GM21526 (cell line): ENCODE data around the gene MRPS14.

Experiments
- ATAC-seq: cut with Tn5 transposase; IDR thresholded peaks from one replicate; pipeline ENCODE4 v1.9.1; 2021; ENCODE audit warnings: moderate library complexity; ENCODE audit not compliant: unreplicated experiment, low FRiP score

The MRPS14 gene

DNA sequence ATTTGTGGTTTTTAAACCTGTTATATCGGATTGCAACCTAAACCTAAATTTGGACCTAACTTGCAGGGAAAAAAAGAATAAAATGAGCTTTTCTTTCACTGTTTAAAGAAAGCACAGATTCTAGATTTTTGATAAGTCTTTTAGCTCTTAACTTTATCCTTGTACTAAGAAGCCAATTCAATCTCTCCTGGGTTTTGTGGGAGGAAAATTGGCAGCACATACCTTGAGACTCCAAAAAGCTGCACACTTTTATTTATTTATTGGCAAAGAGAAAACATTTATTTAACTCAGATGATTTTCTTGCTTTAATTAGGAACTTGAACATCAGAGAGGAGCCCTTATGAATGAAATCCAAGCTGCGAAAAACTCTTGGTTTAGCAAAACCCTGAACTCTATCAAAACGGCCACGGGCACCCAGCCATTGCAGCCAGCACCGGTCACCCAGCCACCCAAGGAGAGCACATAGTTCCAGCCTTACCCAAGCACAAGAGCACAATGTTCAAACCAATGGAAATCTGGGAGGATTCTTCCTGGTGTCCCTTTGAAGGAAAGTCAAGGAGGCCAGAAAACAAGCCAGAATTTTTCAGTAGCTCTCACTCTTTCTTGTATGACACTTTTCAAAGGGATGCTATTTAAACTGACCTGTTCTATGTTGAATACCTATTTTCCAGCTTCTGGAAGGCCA is 33.5 kb downstream of the MRPS14 start:
- ATAC-seq = no peak

DNA sequence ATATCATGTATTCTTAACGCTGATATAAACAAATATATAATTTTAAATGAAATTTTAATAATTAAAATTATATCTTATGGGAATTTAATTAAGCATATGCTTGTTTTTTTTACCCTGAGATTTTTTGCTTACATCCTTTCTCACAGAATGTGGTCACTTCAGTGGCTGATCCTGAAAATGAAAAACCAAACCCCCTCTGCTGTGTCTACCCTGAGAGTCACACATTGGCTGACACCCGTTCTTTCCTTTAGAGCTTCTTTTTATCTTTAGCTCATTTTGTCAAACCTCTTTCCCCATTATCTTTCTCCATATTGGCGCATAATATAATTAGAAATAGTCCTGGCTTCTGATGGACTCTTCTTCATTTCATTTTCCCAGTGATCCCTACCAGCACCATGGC is 34.2 kb downstream of the MRPS14 start:
- ATAC-seq = no peak

DNA sequence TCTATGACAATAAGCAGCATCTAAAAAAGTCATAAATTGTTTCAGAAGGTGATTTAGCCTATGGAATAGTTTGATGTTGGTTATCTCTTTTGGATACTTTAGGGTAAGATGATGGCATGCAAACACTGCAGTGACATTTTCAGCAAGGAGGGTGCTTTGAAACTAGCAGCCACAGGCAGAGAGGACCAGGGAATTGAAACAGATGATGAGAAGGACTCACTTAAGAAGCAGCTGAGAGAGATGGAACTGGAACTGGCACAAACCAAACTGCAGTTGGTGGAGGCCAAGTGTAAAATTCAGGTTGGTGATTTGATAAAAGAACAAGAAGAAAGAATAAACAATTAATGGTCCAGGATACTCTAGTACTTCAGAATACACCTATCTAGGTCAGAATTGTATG is 34.7 kb downstream of the MRPS14 start:
- ATAC-seq = no peak

DNA sequence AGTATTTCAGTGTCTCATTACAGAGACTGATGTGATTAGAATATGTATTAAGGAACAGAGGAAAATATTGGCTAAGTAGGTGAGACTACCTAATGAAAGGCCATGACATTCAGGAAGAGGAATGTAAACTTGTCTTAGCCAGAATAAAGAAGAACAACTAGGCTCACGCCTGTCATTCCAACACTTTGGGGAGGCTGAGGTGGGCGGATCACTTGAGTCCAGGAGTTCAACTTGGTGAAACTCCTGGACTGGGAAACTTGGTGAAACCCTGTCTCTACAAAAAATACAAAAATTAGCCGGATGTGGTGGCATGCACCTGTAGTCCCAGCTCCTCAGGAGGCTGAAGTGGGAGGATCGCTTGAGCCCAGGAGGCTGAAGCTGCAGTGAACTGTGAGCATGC is 38.3 kb downstream of the MRPS14 start:
- no peak for ATAC-seq

DNA sequence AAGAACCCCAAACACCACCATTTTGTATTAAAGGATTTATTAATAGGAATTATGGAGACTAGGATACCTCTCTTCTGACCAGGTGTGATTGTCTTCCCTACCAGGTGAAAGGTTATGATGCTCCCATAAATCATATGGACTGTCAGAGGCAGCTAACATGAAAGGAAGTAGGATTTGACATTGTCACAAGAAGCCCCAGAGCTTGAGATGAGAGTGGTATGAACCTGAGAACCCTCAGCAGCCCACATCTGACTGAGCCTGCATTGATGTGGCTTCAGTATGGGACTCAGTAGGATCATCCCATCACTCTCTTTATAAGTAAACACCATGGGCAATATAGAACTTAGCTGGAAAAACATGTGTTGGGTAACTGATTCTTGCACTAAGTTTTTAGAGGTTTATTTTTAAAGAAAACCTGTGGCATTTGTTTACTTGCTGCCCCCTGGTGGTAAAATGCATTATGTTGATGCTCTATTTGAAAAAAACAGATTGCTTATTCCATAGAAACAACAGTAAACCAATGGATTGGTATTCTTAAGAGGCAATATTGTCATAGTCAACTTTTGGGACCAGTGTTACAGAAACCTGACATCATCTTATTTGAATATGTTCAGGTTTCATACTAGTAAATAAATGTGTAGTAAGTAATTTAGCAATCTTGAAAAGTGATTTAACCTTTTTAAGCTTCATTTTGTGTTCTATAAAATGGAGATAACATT is 40.1 kb downstream of the MRPS14 start:
- no peak for ATAC-seq

DNA sequence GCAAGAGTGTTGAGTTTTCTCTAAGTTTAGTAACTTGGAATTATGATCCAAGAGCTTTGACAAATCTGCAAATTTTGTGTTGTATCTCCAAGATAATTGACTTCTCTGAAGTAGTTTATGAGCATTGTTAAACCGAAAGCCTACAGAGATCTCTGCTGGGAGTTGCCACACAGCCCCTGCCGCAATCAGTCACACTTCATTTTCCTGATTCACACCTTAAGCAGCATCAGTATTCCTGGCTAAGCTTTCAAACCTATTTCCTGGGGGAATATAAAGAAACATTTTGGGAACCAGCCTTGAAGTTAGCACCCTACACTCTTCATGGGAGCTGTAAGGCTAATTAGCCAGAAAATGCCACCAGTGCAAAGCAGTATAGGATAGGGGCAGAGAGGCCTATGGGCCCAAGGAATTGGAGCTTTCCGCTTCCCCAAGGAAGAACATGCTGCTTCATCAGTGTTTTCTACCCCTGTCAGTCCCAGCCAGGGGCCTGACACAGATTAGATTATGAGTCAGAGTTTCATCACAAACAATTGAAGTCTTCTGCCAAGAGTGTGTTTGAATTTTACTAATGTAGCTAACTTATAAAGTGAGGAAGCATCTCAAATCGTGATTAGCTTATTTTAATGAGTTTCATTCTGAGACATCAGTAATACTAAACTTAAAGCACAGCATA is 46.7 kb downstream of the MRPS14 start:
- no peak for ATAC-seq

DNA sequence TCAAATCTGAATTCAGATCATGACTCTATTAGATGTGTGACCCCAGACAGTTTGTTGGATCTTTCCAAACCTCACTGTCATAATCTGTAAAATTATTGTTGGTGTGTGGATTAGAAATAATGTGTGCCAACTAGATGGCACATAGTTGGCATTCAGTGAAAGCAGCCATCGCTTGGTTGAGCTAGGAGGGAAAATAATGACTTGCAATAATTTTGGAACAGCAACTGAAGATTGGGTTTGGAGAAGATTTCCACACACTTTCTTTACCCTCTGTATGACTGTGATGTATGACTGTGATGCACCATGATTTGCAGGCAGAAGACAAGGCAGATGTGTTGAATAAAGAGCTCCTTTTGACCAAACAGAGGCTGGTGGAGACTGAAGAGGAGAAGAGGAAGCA is 47.5 kb downstream of the MRPS14 start:
- ATAC-seq = no peak

DNA sequence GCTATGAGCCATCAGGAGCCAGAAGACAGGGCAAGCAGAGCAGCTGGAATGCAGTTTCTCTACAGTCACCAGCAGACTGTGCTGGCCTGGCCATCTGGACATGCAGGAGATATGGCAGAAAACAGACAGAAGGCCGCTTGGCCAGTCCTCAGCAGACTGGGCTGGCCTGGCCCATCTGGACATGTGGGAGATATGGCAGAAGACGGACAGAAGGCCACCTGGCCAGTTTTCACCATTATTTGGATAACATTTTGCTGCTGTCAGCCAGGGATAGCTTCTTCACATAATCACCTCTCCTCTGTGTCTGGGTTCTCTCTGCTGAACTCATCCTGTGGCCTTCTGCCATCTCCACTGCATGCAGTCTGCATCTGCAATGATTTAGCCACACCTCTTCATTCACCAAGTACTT is 48.5 kb downstream of the MRPS14 start:
- no peak for ATAC-seq

DNA sequence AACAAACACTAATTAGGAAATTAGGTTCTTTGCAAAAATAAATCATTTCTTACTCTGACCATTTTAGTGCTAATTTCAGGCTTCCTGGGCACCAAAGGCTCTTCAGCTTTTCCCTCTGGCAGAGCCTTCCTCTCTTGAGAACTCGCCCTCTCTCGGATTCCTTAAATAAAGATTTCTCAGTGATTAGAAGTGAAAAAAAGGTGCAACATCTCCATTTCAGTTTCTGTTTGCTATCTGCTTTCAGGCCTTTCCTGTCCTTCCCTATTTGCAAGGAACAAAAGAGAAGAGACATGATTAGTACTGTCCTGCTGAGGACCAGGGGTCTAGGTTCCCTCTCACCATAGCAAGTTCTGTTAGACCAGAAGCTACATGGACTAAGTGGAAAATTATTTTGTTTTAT is 51.3 kb downstream of the MRPS14 start:
- ATAC-seq = no peak

DNA sequence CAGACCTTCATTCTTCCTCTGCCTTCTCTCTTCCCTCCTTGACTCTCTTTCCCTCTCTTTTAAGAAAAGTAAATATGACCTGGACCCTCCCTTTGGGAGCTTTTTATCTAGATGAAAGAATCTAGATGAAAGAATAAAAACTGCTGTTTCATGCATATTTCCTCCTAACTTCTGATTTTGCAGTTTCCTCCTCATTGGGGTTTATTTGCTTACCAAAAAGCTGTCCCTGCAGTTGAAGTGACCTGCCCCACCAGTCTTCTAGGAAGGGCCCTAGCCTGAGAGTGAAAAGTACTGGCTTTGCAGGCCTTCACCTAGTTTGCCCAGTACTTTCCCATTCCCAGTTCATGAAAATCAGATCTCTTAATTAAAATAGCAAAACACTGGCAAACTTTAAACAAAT is 51.8 kb downstream of the MRPS14 start:
- no peak for ATAC-seq

DNA sequence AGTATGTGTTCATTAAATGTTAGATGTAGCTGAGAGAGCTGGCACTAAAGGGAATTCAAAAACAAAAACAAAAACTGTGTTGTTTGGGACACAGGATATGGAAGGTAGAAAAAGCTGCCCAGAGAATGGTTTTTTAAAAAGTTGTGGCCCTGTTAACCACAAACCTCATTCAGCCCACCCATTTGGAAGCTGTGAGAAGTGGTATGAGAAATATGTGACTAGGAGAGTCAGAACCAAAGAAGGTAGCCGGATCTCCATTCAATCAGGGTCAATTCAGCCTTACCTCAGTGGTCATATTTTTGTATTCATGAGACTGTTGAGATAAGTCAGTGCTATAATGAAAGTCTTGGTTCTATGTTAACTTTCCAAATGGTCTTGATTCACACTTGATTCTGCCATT is 53.2 kb downstream of the MRPS14 start:
- no peak for ATAC-seq

DNA sequence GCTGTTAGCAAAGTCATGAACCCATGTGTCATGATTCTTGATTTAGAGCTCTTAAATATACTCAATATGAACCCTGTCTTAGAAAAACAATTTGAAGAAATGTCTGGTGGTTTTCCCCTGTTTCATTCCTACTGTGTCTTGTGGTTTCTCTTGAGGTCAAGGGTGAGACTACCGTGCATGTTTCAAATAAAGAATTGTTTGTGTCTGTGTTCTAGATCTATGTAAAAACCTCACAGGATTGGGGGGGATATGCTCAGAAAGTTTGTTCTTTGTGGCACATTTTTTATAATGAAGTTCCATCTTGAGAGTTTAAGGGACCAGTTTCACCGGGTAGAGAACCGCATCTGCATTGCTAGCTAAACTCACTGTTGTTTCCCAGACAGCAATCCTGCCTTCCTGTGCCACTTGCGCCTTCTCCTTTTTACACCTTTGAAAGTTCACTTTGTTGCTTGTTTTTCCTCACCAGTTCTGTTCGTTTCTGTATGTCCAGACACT is 54.4 kb downstream of the MRPS14 start:
- peak; percentile 58 for ATAC-seq

DNA sequence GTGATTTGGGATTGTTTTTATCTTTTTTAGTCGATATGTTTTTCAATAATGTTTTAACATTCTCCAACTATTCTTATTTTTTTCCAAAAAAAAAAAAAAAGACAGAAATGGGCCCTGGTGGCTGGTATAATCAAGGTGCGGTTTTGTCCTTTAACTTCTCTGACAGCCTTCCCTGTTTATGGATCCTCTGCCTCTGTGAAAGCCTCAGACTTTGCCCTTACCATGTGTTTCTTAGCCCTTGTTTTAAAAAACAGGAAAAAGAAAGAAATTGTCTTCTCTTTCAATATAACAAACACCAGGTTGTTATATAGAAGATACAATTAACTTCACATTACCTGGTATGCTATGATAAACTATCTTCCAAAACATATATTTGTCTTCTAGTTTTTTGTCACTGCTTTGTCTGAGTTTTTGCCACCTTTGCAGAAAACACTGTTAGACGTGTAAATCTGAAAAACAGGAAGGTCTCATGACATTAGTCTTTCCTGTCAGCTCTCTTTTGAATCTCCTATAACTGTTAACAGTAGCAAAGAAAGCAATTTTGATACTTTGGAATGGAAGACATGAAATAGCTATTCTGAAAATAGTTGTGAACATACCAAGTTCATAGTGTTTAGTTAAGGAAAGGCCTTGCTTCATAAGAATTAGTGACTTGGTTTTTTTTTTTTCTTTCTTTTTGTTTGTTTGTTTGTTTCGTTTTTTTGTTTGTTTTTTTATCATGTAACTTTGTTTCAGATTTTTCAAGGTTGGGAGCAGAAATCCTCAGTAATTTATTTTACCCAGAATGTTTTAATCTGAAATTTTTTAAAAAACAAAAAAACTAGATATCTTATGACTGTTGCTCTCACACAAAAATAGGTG is 55.1 kb downstream of the MRPS14 start:
- no peak for ATAC-seq

DNA sequence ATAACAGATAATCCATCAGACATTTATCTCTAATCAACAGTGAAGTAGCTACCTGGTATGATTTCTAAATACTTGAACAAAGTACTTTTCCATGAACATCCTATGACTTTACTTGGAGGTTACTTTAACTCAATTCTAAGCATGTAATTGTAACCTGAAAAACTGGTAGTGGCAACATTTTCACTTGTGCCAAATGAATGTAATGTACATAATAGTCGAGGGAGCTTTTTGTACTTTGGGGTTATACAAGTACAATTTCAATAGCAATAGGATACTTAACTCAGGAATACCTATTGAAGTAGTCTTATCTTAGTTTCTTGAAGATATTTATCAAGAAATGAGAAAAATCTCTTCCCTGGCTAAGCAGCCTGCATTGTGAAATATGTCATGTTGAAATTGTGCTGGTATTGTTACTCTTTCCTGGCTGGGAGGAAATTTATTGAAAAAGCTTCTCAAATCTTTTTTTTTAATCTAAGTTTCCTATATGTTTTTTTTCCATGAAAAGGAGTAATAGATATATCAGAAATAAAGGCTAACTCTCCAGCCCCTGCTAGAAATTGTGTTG is 57.1 kb downstream of the MRPS14 start:
- ATAC-seq = no peak

DNA sequence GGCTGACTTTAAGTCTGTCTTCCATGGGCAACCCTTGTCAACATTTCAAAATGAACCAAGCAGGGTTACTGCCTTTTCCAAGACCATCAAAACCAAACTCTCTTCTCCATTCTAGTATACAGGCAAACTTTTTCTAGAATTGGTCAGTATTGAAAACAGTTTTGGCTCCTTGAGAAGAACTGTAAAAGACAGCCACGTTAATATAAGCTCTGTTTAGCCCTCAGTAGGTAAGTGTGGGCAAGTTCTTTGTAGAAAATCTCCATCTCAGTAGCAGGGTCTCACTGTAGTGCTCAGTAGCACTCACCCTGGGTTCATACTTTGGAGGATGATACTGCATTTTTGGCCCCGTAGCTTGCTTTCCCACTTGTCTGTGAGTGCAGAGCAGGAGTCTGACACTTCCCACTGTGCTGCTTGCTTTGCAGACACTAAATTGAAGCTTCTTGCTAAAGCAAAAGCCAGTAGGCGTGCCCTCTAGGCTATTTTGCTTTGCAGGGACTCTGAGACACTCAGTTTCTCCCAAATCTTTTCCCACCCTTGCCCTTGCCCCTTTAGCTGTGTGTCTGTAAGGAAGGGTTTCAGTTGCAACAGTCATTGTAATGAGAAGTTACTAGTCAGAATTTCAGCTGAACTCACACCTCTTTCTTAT is 57.7 kb downstream of the MRPS14 start:
- ATAC-seq = no peak

DNA sequence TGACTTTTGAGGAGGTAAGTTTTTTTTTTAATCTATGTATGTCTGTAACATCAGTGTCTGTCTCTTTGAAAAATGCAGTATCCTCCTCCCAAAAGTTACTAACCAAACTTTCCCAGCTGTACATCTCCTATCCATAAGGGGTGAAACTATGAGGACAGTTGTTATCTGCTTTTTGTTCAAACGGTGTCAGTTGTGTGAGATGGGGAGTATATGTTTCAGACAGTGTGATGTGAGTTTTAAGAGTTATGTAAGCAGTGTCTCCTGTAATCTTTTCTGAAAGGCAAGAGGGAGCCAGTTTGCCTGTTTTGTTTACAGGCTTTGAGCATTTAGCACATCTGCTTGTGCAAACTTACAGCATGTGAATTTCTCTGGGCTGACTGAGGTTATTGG is 58.3 kb downstream of the MRPS14 start:
- no peak for ATAC-seq

DNA sequence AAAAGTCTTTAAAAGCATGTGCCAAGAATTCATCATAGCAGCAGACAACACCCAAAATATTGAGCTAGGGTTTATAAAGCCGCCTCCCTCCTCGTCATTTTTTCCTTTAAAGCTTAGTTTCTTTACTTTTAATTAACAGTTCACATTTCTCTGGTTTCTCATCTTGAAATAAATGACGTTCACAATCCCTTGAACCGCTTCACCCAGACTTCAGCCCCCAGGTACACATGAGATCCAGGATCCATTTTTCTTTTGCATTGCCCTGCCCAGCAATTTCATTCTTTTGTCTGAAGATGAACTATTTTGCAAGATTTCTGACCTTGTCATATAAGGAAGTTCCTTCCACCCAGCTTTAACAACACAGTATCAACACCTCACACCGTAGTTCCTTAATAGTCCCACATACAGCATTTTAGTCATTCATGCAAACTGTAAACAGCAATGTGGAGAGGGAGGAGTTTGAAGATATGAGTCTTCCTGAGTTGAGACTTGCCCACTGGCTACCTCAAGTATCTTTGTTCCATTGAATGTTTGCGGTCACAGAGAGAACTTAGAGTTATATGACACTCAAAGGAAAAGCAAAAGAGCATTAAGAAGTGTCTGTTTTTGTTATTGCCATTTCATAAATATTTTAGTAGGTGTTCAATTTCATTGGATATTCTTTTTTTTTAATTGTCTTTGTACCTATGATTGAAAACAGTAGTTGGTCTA is 58.8 kb downstream of the MRPS14 start:
- no peak for ATAC-seq

DNA sequence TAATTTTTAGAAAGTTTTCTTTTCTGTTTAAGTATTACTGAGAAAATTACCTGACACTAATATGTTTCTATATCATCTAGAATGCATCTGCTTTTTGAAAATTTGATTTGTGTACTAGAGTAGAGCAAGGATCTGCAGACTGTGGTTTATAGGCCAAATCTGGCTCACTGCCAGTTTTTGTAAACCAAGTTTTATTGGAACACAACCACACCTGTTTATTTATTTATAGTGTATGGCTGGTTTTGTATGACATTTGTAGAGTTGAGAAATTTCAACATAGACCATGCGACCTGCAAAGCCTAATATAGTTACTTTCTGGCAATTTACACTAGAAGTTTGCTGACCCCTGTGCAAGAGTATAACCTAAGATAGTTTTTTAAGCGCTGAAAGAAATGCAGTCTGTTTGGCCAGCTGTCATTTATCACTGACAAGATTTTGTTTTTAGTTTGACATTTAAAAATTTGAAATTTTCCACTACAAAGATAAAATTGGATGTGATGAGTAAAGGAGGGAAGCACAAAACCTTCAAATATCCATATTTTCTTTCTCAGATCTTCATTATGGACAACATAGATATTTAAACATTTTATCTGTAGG is 59.6 kb downstream of the MRPS14 start:
- no peak for ATAC-seq
